Epithelial cell of esophagus (primary cell): Measurements from ENCODE around the gene UPF3B.
"Not testable (repeated sequence)": the region's sequence is repeated elsewhere in the genome, so short reads cannot be mapped to it uniquely, and the experiment has no call there.

Source experiments
- DNase-seq: peaks from one replicate; pipeline ENCODE4 v3.0.0; 2010; ENCODE audit warnings: low read depth
- H3K4me3 ChIP-seq: 2 replicates; pipeline ENCODE4 v1.5.1; 2011; ENCODE audit warnings: mild to moderate bottlenecking, low read length, control low read depth
- TF ChIP-seq, protein P1 (sequence below): IDR thresholded peaks from 2 replicates; pipeline ENCODE4 v1.5.1; 2011; ENCODE audit warnings: low read depth, mild to moderate bottlenecking, low read length, control low read depth, inconsistent platforms; ENCODE audit not compliant: insufficient read depth; ENCODE audit errors: missing control alignments

The UPF3B gene

DNA sequence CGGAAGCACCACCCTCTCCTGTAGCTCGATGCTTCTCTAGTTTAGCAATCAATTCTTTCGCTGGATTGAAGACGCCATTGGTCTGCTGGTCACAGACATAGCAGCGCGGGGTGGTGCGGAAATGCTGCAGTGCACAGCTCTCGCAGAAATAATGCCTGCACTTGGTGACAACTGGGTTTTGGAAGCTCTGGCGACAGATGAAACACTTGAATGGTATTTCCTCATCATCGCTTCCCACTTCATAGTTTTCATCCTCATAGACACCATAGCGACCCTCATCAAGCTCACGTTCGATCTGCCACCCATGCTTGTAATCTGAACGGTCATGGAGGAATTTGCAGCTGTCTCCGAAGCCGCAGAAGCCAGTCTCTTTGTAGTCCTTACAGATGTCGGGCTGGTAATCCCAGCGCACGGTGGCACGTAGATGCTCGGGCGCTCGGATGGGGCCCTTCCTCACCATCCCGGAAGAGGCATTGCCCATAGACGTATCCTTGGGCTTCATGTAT lies 17.9 kb upstream of the UPF3B start:
- peak overlapping the region; percentile 75 for H3K4me3 ChIP-seq
- peak; percentile 24 for DNase-seq
- TF ChIP-seq, protein P1, sequence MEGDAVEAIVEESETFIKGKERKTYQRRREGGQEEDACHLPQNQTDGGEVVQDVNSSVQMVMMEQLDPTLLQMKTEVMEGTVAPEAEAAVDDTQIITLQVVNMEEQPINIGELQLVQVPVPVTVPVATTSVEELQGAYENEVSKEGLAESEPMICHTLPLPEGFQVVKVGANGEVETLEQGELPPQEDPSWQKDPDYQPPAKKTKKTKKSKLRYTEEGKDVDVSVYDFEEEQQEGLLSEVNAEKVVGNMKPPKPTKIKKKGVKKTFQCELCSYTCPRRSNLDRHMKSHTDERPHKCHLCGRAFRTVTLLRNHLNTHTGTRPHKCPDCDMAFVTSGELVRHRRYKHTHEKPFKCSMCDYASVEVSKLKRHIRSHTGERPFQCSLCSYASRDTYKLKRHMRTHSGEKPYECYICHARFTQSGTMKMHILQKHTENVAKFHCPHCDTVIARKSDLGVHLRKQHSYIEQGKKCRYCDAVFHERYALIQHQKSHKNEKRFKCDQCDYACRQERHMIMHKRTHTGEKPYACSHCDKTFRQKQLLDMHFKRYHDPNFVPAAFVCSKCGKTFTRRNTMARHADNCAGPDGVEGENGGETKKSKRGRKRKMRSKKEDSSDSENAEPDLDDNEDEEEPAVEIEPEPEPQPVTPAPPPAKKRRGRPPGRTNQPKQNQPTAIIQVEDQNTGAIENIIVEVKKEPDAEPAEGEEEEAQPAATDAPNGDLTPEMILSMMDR, result no peak

DNA sequence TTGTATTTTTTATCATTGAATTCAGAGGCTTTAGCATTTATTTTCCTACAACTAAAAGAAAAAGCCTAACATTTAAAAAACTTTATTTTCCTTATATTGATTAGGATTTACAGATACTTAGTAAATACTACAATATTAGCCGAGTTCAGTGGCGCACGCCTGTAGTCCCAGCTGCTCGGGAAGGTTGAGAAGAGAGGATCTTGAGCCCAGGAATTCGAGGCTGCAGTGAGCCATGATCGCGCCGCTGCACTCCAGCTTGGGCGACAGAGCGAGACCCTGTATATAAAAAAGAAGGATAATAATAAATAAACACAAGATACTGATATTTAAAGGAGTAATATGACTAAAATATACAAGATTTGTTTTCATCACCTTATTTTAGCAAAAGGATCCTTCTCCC lies 681 bp upstream of the UPF3B start:
- DNase-seq, result peak; percentile 0
- TF ChIP-seq, protein P1, result no peak
- H3K4me3 ChIP-seq, result peak overlapping the region; percentile 74

DNA sequence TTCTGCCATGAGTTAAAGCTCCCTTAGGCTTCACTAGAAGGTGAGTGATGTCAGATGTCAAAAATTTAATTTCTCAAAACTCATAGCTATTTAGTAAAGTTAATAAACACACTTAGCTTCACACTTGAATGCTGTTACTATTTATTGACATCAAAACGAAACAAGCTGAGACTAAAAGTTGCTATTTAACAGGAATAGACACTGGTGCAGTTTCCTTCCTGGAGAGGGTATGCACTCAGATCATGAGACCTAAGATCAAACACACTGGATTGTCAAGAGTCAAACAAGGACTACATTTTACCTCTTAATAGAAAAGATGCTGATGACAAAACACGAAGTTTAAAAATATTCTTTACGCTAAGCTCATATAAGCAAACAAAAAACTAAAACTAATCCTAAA lies 18.9 kb downstream of the UPF3B start:
- H3K4me3 ChIP-seq, result no peak overlapping the region
- TF ChIP-seq, protein P1, result no peak
- DNase-seq, result no peak

DNA sequence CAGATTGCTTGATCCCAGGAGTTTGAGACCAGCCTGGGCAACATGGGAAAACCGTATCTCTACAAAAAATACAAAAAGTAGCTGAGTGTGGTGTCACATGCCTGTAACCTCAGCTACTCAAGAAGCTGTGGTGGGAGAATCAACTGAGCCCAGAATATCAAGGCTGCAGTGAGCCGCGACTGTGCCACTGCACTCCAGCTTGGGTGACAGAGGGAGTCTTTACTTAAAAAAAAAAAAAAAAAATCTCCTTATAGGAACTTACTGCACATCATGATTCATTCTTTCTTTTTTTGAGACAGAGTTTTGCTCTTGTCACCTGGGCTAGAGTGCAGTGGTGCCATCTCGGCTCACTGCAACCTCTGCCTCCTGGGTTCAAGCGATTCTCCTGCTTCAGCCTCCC lies 24.3 kb downstream of the UPF3B start:
- DNase-seq, result no peak
- TF ChIP-seq, protein P1, result no peak
- no peak overlapping the region for H3K4me3 ChIP-seq

DNA sequence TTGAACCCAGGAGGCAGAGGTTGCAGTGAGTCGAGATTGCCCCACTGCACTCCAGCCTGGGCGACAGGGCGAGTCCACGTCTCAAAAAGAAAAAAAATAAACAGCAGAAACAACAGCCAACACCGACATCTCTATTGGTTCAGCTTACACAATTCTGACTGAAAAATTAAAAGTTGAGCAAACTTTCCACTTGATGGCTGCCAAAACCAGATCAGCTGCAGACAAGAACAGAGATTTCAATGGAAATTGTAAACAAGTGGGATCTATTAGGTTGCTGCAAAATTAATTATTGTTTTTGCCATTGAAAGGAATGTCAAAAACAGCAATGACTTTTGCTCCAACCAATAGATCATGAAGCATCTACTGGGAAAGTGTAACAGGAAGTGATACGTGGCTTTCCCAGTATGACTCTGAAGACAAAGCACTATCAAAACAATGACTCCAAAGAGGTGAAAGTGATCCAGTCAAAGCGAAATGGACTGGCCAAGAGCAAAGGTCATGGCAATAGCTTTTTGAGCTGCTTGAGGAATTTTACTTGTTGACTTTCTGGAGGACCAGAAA lies 26.3 kb downstream of the UPF3B start:
- no peak overlapping the region for H3K4me3 ChIP-seq
- peak; percentile 7 for DNase-seq
- TF ChIP-seq, protein P1, result no peak

DNA sequence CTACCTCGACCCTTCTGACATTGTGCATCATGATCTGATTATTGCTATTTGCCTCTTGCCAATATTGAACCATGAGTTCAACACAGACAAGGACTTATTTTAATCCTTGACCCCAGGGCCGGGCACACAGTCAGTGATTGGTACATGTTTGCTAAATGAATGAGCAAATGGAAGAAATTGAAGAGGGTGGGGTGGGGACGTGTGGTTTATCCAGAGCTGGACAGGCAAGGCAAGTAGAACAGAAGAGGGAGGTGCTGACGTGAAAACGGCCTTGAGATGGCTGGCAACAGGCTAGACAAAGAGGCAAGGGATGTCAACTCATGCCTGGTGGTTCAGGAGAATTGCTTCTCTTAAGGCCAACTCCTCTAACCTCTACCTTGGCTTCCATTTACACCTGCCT lies 28.5 kb downstream of the UPF3B start:
- not testable (repeated sequence) for DNase-seq, H3K4me3 ChIP-seq

DNA sequence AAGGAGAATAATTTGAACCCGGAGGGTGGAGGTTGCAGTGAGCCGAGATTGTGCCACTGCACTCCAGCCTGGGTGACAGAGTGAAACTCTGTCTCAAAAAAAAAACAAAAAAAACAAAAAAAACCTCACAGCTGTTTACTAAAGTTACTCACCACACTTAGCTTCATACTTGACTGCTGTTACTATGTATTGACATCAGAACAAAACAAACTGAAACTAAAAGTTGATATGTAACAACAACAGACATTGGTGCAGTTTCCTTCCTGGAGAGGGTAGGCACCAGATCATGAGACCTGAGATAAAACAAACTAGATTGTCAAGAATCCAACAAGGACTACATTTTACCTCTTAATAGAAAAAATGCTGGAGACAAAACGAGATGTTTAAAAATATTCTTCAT lies 31.1 kb downstream of the UPF3B start:
- not testable (repeated sequence) for H3K4me3 ChIP-seq, DNase-seq

DNA sequence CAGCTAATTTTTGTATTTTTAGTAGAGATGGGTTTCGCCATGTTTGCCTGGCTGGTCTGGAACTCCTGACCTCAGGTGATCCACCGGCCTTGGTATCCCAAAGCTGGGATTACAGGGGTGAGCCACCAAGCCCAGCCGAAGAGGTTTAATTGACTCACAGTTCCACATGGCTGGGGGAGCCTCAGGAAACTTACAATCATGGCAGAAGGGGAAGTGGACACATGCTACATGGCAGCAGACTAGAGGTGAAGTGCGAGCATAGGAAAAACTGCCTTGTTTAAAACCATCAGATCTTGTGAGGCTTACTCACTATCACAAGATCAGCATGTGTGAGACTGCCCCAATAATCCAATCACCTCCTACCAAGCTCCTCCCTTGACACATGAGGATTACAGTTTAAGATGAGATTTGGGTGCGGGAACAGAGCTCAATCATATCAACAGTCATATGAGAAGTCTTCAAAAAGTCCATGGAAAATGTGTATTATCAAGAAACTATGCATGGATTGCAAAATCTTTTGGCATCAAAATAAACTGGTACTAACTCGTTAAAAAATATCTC lies 35.6 kb downstream of the UPF3B start:
- TF ChIP-seq, protein P1, result no peak
- DNase-seq, result no peak
- H3K4me3 ChIP-seq, result no peak overlapping the region
